GM12878 (cell line): ENCODE measurements around the gene KLHL26. TPM values are rescaled to one million over a fixed set of nuclear protein-coding genes. Genes with fewer than 3 reads are reported as not detected.

Experiments used
- ATAC-seq: fragments of 200-7000 bp; cut with Tn5 transposase; 3 replicates; pipeline ENCODE4 v1.9.1; 2020; ENCODE audit warnings: mild to moderate bottlenecking, moderate library complexity
- BruUV-seq: library from RNA; stranded (reverse); fragments of 400-500 nt; replicated peaks from 2 replicates; lab custom pipeline; 2021; lab: Mats Ljungman, UMichigan
- CTCF ChIA-PET: fragments of 300-600 bp; sonication (Branson Sonifier 250); formaldehyde crosslinking; extraction: SDS; loops from one replicate; lab custom pipeline; 2021; ENCODE audit warnings: inconsistent platforms; lab: Yijun Ruan, JAX
- POLR2A ChIA-PET: fragments of 350-600 bp; formaldehyde crosslinking; extraction: SDS; loops from one replicate; lab custom pipeline; 2021; ENCODE audit warnings: inconsistent platforms; lab: Charles Lee
- RAD21 ChIA-PET: fragments of 300-600 bp; sonication (Branson Sonifier 250); formaldehyde crosslinking; loops from one replicate; lab custom pipeline; 2023; ENCODE audit warnings: antibody characterized with exemption; ENCODE audit not compliant: unreplicated experiment; lab: Charles Lee
- SMC1A ChIA-PET: fragments of 300-600 bp; sonication (Branson Sonifier 250); formaldehyde crosslinking; loops from one replicate; lab custom pipeline; 2023; ENCODE audit not compliant: unreplicated experiment, uncharacterized antibody; lab: Charles Lee
- DNase-seq: peaks from one replicate; pipeline ENCODE4 v3.0.0-alpha.2; 2011; ENCODE audit warnings: low read depth, low spot score
- FAIRE-seq: peaks from 3 replicates; lab custom pipeline; 2011; peaks lifted over from hg19 to GRCh38; lab: Jason Lieb, UNC
- H2AFZ ChIP-seq: 2 replicates; pipeline ENCODE4 v1.6.0; 2011; ENCODE audit warnings: low read depth, low read length, control low read depth; ENCODE audit not compliant: control insufficient read depth
- H3K27ac ChIP-seq: 2 replicates; pipeline ENCODE4 v1.5.1; 2011; ENCODE audit warnings: control low read depth; ENCODE audit not compliant: control insufficient read depth, insufficient read depth
- H3K27me3 ChIP-seq, 2 experiments: replicated peaks in 1 of 2; 2 replicates each; pipeline versions ENCODE4 v1.6.0 to v1.6.1; 2011; ENCODE audit warnings: low read length in 1 of 2; ENCODE audit not compliant: control insufficient read depth in 2 of 2, insufficient read depth in 2 of 2
- H3K36me3 ChIP-seq, 2 experiments: 2 replicates each; pipeline ENCODE4 v1.5.1; 2011; ENCODE audit warnings: low read length in 1 of 2; ENCODE audit not compliant: control insufficient read depth in 2 of 2, insufficient read depth in 2 of 2
- H3K4me1 ChIP-seq: 2 replicates; pipeline ENCODE4 v1.6.1; 2011; ENCODE audit warnings: mild to moderate bottlenecking, low read length, moderate library complexity, mixed read lengths; ENCODE audit not compliant: control insufficient read depth, insufficient read depth
- H3K4me2 ChIP-seq: 2 replicates; pipeline ENCODE4 v1.6.0; 2011; ENCODE audit warnings: control low read depth; ENCODE audit not compliant: control insufficient read depth, insufficient read depth
- H3K4me3 ChIP-seq: fragments of 200-600 bp; sonication (generic); 2 replicates; pipeline ENCODE4 v1.5.1; 2016
- H3K79me2 ChIP-seq: 2 replicates; pipeline ENCODE4 v1.6.0; 2011; ENCODE audit warnings: low read length; ENCODE audit not compliant: control insufficient read depth, insufficient read depth
- H3K9ac ChIP-seq: 2 replicates; pipeline ENCODE4 v1.8.0; 2011; ENCODE audit warnings: low read length, control low read depth, mixed read lengths; ENCODE audit not compliant: control insufficient read depth, insufficient read depth
- H3K9me3 ChIP-seq: replicated peaks from 3 replicates; pipeline ENCODE4 v1.5.1; 2011; ENCODE audit warnings: mild to moderate bottlenecking, low read length; ENCODE audit not compliant: control insufficient read depth, insufficient read depth
- H4K20me1 ChIP-seq: 2 replicates; pipeline ENCODE4 v1.6.0; 2011; ENCODE audit not compliant: control insufficient read depth, insufficient read depth
- CHD1 ChIP-seq: IDR thresholded peaks from 2 replicates; pipeline ENCODE4 v1.6.1; 2012; ENCODE audit warnings: low read depth, low read length, improper control_type of control experiment
- CTCF ChIP-seq, 3 experiments: IDR thresholded peaks in 2 of 3; conservative IDR thresholded peaks in 1 of 3; 2 replicates each; pipeline ENCODE4 v1.5.1; 2011; ENCODE audit warnings: low read depth in 3 of 3, low read length in 3 of 3, mild to moderate bottlenecking in 3 of 3, control low read depth in 2 of 3, moderate library complexity in 2 of 3, inconsistent platforms in 1 of 3, mixed read lengths in 1 of 3; ENCODE audit not compliant: control insufficient read depth in 2 of 3, insufficient read depth in 1 of 3; ENCODE audit errors: extremely low read depth in 1 of 3
- RAD21 ChIP-seq: IDR thresholded peaks from 2 replicates; pipeline ENCODE4 v1.6.1; 2011; ENCODE audit warnings: mild to moderate bottlenecking, low read depth, low read length, moderate library complexity; ENCODE audit not compliant: insufficient read depth
- WGBS: methylation state at CpG from one replicate; pipeline ENCODE4 v1.1.6; 2016; ENCODE audit warnings: low lambda C conversion rate; ENCODE audit not compliant: insufficient replicate concordance, insufficient coverage; ENCODE audit errors: missing lambda C conversion rate; 5-methylcytosine and 5-hydroxymethylcytosine counted together
- in situ Hi-C: fragments of 300-500 bp; cut with MboI; formaldehyde crosslinking; loops from 9 replicates; pipeline ENCODE4 v1.14.3; 2018; ENCODE audit warnings: mixed read lengths
- intact Hi-C: fragments of 100-400 bp; cut with micrococcal nuclease; formaldehyde crosslinking; loops from one replicate; pipeline ENCODE4 v1.14.2; 2022; ENCODE audit not compliant: unreplicated experiment
- polyA plus RNA-seq, 11 experiments: library from polyadenylated mRNA; depleted of rRNA in 4 of 11; unstranded in 6 of 11; stranded (reverse) in 5 of 11; fragments of >200 nt; fragmentation: Nextera tagmentation in 4 of 11; fragmentation: Illumina TruSeq in 1 of 11; extraction: Ambion mirVana in 4 of 11; extraction: Trizol in 1 of 11; gene quantifications; 1 replicate in 1 of 11; 2 replicates in 10 of 11; pipeline versions ENCODE4 v1.2.1 to v1.2.3, GENCODE V29; 2011 to 2016; ENCODE audit warnings: inconsistent platforms in 2 of 11, missing spikeins in 2 of 11, low read depth in 1 of 11
- total RNA-seq, 4 experiments: library from RNA; depleted of rRNA in 3 of 4; stranded (reverse); fragments of >200 nt in 3 of 4; fragmentation: Illumina TruSeq in 1 of 4; extraction: Trizol in 1 of 4; gene quantifications; 2 replicates each; pipeline versions ENCODE4 v1.2.1 to v1.2.3, GENCODE V29; 2013 to 2021

The KLHL26 gene
- total and polyA plus RNA-seq, 10 of the 15 experiments (the other 5 are each of a cell fraction or from before 2014, with no cell fraction given): 0.18 to 14.6 (median 2.9) TPM

- in situ Hi-C loops: no loop called here
- H3K27me3 ChIP-seq: peaks cover 12 to 17% of the 10 kb centered on the region in 2 experiments
- FAIRE-seq: no peak
Observed at GRCh38 chr19:18603255-18603957, 33.4 kb upstream of the KLHL26 start.

More at GRCh38 chr19:18603255-18603957, 33.4 kb upstream of the KLHL26 start:
- ChIA-PET RAD21 (no interaction called here), SMC1A (no interaction called here), CTCF (no interaction called here), POLR2A (no interaction called here)
- no peaks in the 10 kb centered on the region; the same call in none of the 2 replicates for H4K20me1 ChIP-seq
- no peak for DNase-seq
- no peak for TF ChIP-seq CHD1
- TF ChIP-seq CTCF (IDR thresholded peaks at IDR 0.05 in 2 of 3, conservative IDR thresholded peaks at IDR 0.05 in 1 of 3; ENCODE audit: control insufficient read depth in 2 of 3, extremely low read depth in 1 of 3, insufficient read depth in 1 of 3, low read depth in 3 of 3, low read length in 3 of 3): peak in 2 of 3 experiments; percentile 21 to 30; a peak in 2 of 6 replicates
- TF ChIP-seq RAD21: peak; percentile 26; the same call in 1 of the 2 replicates
- BruUV-seq: no TSS peak
- no peak overlapping the region for H3K9ac ChIP-seq
- no peak overlapping the region for H2AFZ ChIP-seq
- peak; percentile 63 for ATAC-seq
- no peaks in the 10 kb centered on the region for H3K4me1 ChIP-seq
- intact Hi-C loops: no loop called here
- H3K9me3 ChIP-seq: no peaks in the 10 kb centered on the region
- no peak overlapping the region for H3K4me3 ChIP-seq
- no peaks in the 10 kb centered on the region for H3K79me2 ChIP-seq
- no peaks in the 10 kb centered on the region for H3K36me3 ChIP-seq
- H3K27ac ChIP-seq: no peak overlapping the region
- no peak overlapping the region for H3K4me2 ChIP-seq
- 40% methylated on average over 22 of the region's 32 CpGs for WGBS
